Kidney (tissue), 14 donors: ENCODE measurements around the gene TBCE. TPM values are rescaled to one million over a fixed set of nuclear protein-coding genes. Genes with fewer than 3 reads are reported as not detected.
A peak's percentile ranks its signal among the peaks of the same experiment; 100 is the strongest.

ENCODE experiments used
- DNase-seq, 5 donors: peaks; one replicate each; pipeline ENCODE4 v3.0.0-alpha.2; 2013 to 2020
- FAIRE-seq: peaks from 2 replicates; lab custom pipeline; 2012; peaks lifted over from hg19 to GRCh38; lab: Jason Lieb, UNC
- H3K27ac ChIP-seq, 2 donors: one replicate each; pipeline ENCODE4 v1.7.0; 2013; ENCODE audit warnings: low read depth in 2 of 2, low read length in 2 of 2, inconsistent platforms in 1 of 2
- H3K27me3 ChIP-seq: one replicate; pipeline ENCODE4 v1.7.1; 2013; ENCODE audit warnings: low read length, inconsistent platforms; ENCODE audit not compliant: control insufficient read depth, insufficient read depth
- H3K36me3 ChIP-seq, 3 donors: one replicate each; pipeline versions ENCODE4 v1.7.0 to v1.7.1; 2013; ENCODE audit warnings: low read length in 3 of 3, control low read depth in 1 of 3, inconsistent platforms in 1 of 3; ENCODE audit not compliant: insufficient read depth in 3 of 3, control insufficient read depth in 2 of 3
- H3K4me1 ChIP-seq, 3 donors: one replicate each; pipeline versions ENCODE4 v1.7.0 to v1.7.1; 2013; ENCODE audit warnings: low read length in 3 of 3, inconsistent platforms in 1 of 3, low read depth in 1 of 3; ENCODE audit not compliant: control insufficient read depth in 2 of 3, insufficient read depth in 2 of 3
- H3K4me3 ChIP-seq, 3 donors: one replicate each; pipeline versions ENCODE4 v1.7.0 to v1.8.1; 2013; ENCODE audit warnings: low read length in 3 of 3, control low read depth in 1 of 3, inconsistent platforms in 1 of 3
- H3K9ac ChIP-seq, 3 donors: one replicate each; pipeline versions ENCODE4 v1.7.0 to v1.7.1; 2013; ENCODE audit warnings: low read length in 3 of 3, control low read depth in 1 of 3, inconsistent platforms in 1 of 3
- H3K9me3 ChIP-seq, 3 donors: one replicate each; pipeline versions ENCODE4 v1.7.0 to v1.7.1; 2013; ENCODE audit warnings: low read length in 3 of 3, control low read depth in 1 of 3, inconsistent platforms in 1 of 3; ENCODE audit not compliant: control insufficient read depth in 2 of 3, insufficient read depth in 1 of 3
- intact Hi-C: fragments of 100-400 bp; cut with DNase I; formaldehyde crosslinking; loops from one replicate; pipeline ENCODE4 v1.11.1; 2022
- polyA plus RNA-seq: library from polyadenylated mRNA; stranded (reverse); fragments of 350-450 nt; fragmentation: Illumina TruSeq; extraction: RNeasy Lipid Tissue Mini Kit (QIAGEN cat#74804); gene quantifications from one replicate; pipeline ENCODE4 v1.2.3, GENCODE V29; 2014; ENCODE audit warnings: low read depth, low replicate concordance; ENCODE audit not compliant: insufficient read depth
- total RNA-seq: library from RNA; stranded (reverse); fragmentation: NEBNext Ultra II Directional; extraction: Animal tissue kit (Norgen Biotek cat#: 25700); gene quantifications from one replicate; pipeline ENCODE4 v1.2.1, GENCODE V29; 2021
- TF ChIP-seq, protein P1 (sequence below): IDR thresholded peaks from 3 replicates; pipeline ENCODE4 v1.5.1; 2012; ENCODE audit warnings: mild to moderate bottlenecking, moderate library complexity, borderline replicate concordance; ENCODE audit not compliant: insufficient read depth; ENCODE audit errors: extremely low read depth
- donor health status: control.
- donor health status: control.
- donor health status: control.
- donor health status: control.
- donor health status: control.
- donor health status: DM: yes; HTN: yes; CAD: no.
- donor health status: Normal renal cell carcinoma (clear cell type).

Gene TBCE
- total and polyA plus RNA-seq, 2 donors from 2014 or later, result 15.1 to 22.6 TPM

GRCh38 chr1:235329139-235329902 lies 37.9 kb upstream of the TBCE start:
- DNase-seq, result peak; percentile 48 to 82 (median 70)
- Histone ChIP-seq H3K27ac (peak overlapping the region; percentile 93 to 98), H3K9me3 (no peaks in the 10 kb centered on the region), H3K27me3 (no peaks in the 10 kb centered on the region), H3K36me3 (no peaks in the 10 kb centered on the region), H3K9ac (peak overlapping the region; percentile 83 to 96 (median 85)), H3K4me1 (peaks cover 2 to 36% (median 6%) of the 10 kb centered on the region in 3 donors), H3K4me3 (peak overlapping the region; percentile 98 to 99 (median 99))
- intact Hi-C loops, result no loop called here
- TF ChIP-seq, protein P1, sequence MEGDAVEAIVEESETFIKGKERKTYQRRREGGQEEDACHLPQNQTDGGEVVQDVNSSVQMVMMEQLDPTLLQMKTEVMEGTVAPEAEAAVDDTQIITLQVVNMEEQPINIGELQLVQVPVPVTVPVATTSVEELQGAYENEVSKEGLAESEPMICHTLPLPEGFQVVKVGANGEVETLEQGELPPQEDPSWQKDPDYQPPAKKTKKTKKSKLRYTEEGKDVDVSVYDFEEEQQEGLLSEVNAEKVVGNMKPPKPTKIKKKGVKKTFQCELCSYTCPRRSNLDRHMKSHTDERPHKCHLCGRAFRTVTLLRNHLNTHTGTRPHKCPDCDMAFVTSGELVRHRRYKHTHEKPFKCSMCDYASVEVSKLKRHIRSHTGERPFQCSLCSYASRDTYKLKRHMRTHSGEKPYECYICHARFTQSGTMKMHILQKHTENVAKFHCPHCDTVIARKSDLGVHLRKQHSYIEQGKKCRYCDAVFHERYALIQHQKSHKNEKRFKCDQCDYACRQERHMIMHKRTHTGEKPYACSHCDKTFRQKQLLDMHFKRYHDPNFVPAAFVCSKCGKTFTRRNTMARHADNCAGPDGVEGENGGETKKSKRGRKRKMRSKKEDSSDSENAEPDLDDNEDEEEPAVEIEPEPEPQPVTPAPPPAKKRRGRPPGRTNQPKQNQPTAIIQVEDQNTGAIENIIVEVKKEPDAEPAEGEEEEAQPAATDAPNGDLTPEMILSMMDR, result no peak
- no peak for FAIRE-seq

DNA sequence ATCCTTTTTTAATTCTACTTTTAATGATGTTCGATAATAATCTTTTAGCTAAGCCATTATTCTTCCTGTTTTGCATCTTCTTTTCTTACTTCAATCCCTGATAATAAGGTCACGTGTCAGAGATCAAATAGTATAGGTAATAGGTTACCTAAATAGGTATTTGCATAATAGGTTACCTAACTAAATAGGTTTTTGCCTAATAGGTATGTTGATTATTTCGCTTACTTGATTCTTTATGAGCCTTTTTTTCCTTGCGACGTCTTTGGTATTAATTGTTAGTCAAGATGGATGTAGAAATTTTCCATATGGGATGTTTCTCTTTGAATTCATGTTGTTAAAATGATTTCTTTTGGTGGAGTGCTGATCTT lies 36.3 kb upstream of the TBCE start:
- no peak for DNase-seq
- Histone ChIP-seq H3K9me3 (no peaks in the 10 kb centered on the region), H3K4me1 (peaks cover 2 to 29% (median 6%) of the 10 kb centered on the region in 3 donors), H3K36me3 (peaks cover 0 to 2% (median 0%) of the 10 kb centered on the region in 3 donors), H3K4me3 (peak overlapping the region in 1 of 3 donors; percentile 1), H3K27me3 (no peaks in the 10 kb centered on the region), H3K9ac (peak overlapping the region in 1 of 3 donors; percentile 12), H3K27ac (no peak overlapping the region)
- intact Hi-C loops, result no loop called here
- TF ChIP-seq, protein P1, result no peak
- FAIRE-seq, result no peak

DNA sequence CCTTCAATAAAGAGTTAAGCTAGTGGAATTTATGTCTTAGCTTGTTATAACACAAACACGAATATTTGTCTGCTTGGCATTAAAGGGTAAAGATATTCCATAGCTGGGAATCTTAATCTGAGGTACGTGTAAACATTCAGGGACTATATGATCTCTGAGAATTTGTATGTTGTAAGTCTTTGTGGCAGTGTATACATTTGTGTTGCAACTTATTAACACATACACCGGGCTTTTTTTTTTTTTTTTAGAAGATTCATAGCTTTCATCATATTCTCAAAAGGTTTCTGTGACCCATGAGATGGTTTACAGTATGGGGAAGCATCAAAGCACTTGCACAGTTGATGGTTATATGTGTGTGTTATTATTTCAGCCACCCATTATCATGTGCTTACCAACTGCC lies 35.8 kb upstream of the TBCE start:
- intact Hi-C loops, result no loop called here
- TF ChIP-seq, protein P1, result no peak
- H3K9ac ChIP-seq, result peak overlapping the region in 1 of 3 donors; percentile 12
- no peak overlapping the region for H3K27ac ChIP-seq
- no peaks in the 10 kb centered on the region for H3K9me3 ChIP-seq
- DNase-seq (no peak), FAIRE-seq (no peak)
- H3K4me3 ChIP-seq, result peak overlapping the region in 1 of 3 donors; percentile 1
- H3K36me3 ChIP-seq, result peaks cover 0 to 2% (median 0%) of the 10 kb centered on the region in 3 donors
- peaks cover 2 to 27% (median 6%) of the 10 kb centered on the region in 3 donors for H3K4me1 ChIP-seq
- no peaks in the 10 kb centered on the region for H3K27me3 ChIP-seq
